Measurements from ENCODE around the gene KSR2. TPM values are rescaled to one million over a fixed set of nuclear protein-coding genes. Genes with fewer than 3 reads are reported as not detected.
A peak's percentile ranks its signal among the peaks of the same experiment; 100 is the strongest.
"Not testable (repeated sequence)": the region's sequence is repeated elsewhere in the genome, so short reads cannot be mapped to it uniquely, and the experiment has no call there.

The KSR2 gene
- total RNA-seq, 2 experiments from 2014 or later, result 0.12 to 0.45 TPM

- H3K4me1 Mint-ChIP-seq (ENCODE audit: low read depth), result peaks cover 2% of the 10 kb centered on the region
- H3K9me3 Mint-ChIP-seq, result no peaks in the 10 kb centered on the region
- no peak for DNase-seq
- ChIA-PET CTCF (interaction anchor here (1.2 kb wide), 1 partner anchor 8 kb away, joined by 10 read pairs; no protein-coding TSS in a partner anchor), POLR2A (no interaction called here)
- H3K27ac Mint-ChIP-seq, result no peak overlapping the region
- H3K36me3 Mint-ChIP-seq, result no peaks in the 10 kb centered on the region
- no peak overlapping the region for H3K4me3 Mint-ChIP-seq
- intact Hi-C loops (cut with micrococcal nuclease), result no loop called here
- peaks cover 11% of the 10 kb centered on the region for H3K27me3 Mint-ChIP-seq
Measured at GRCh38 chr12:117882603-117883184, 86.1 kb downstream of the KSR2 start.

- peaks cover 11% of the 10 kb centered on the region for H3K27me3 Mint-ChIP-seq
- no peak for DNase-seq
- no peak overlapping the region for H3K4me3 Mint-ChIP-seq
- no peaks in the 10 kb centered on the region for H3K36me3 Mint-ChIP-seq
- ChIA-PET POLR2A (no interaction called here), CTCF (no interaction called here)
- no peaks in the 10 kb centered on the region for H3K9me3 Mint-ChIP-seq
- intact Hi-C loops (cut with micrococcal nuclease), result no loop called here
- H3K4me1 Mint-ChIP-seq (ENCODE audit: low read depth), result peaks cover 1% of the 10 kb centered on the region
- H3K27ac Mint-ChIP-seq, result no peak overlapping the region
Measured at GRCh38 chr12:117882181-117882580, 86.6 kb downstream of the KSR2 start.

GRCh38 chr12:117881517-117881916 is 87.3 kb downstream of the KSR2 start:
- Mint-ChIP-seq H3K27ac (no peak overlapping the region), H3K27me3 (peaks cover 11% of the 10 kb centered on the region), H3K4me1 (ENCODE audit: low read depth) (no peaks in the 10 kb centered on the region), H3K9me3 (no peaks in the 10 kb centered on the region), H3K4me3 (no peak overlapping the region), H3K36me3 (no peaks in the 10 kb centered on the region)
- no peak for DNase-seq
- intact Hi-C loops (cut with micrococcal nuclease), result no loop called here
- ChIA-PET CTCF (no interaction called here), POLR2A (no interaction called here)

GRCh38 chr12:117878605-117879004 is 90.2 kb downstream of the KSR2 start:
- Mint-ChIP-seq H3K4me1 (ENCODE audit: low read depth) (peaks cover 14% of the 10 kb centered on the region), H3K36me3 (no peaks in the 10 kb centered on the region), H3K27me3 (peaks cover 20% of the 10 kb centered on the region), H3K4me3 (no peak overlapping the region), H3K27ac (no peak overlapping the region), H3K9me3 (no peaks in the 10 kb centered on the region)
- CTCF ChIA-PET, result interaction anchor here (2.5 kb wide), 1 partner anchor 21 kb away, joined by 16 read pairs; no protein-coding TSS in a partner anchor
- intact Hi-C loops (cut with micrococcal nuclease), result loop anchor here (5.0 to 10.0 kb wide), 2 partner anchors 89 to 286 kb away; partner anchors contain the start of gene KSR2
- DNase-seq, result no peak
- POLR2A ChIA-PET, result interaction anchor here (1.0 kb wide), 1 partner anchor 182 kb away, joined by 3 read pairs; the partner anchor contains the start of gene WSB2

- ChIA-PET CTCF (interaction anchor here (2.2 to 2.5 kb wide), 3 partner anchors 19 to 307 kb away, joined by 7 to 16 read pairs (median 8); no protein-coding TSS in a partner anchor), POLR2A (interaction anchor here (1.1 kb wide), 1 partner anchor 140 kb away, joined by 6 read pairs; the partner anchor contains the start of gene RFC5)
- H3K27ac Mint-ChIP-seq, result no peak overlapping the region
- no peaks in the 10 kb centered on the region for H3K36me3 Mint-ChIP-seq
- intact Hi-C loops (cut with micrococcal nuclease), result loop anchor here (5.0 to 10.0 kb wide), 2 partner anchors 91 to 288 kb away; partner anchors contain the start of gene KSR2
- H3K4me3 Mint-ChIP-seq, result no peak overlapping the region
- H3K9me3 Mint-ChIP-seq, result no peaks in the 10 kb centered on the region
- H3K4me1 Mint-ChIP-seq (ENCODE audit: low read depth), result peaks cover 14% of the 10 kb centered on the region
- DNase-seq, result no peak
- H3K27me3 Mint-ChIP-seq, result peaks cover 13% of the 10 kb centered on the region
Measured at GRCh38 chr12:117876436-117876816, 92.4 kb downstream of the KSR2 start.

GRCh38 chr12:117875744-117876435 is 92.9 kb downstream of the KSR2 start:
- ChIA-PET POLR2A (interaction anchor here (0.9 to 1.7 kb wide), 6 partner anchors 140 to 260 kb away, joined by 3 to 7 read pairs (median 5); partner anchors contain the start of genes PEBP1, RFC5 and WSB2), CTCF (interaction anchor here (0.6 to 2.6 kb wide), 27 partner anchors 8 to 1328 kb away, joined by 3 to 22 read pairs (median 8); partner anchors contain the start of genes PEBP1, RFC5, SUDS3 and WSB2)
- peaks cover 14% of the 10 kb centered on the region for H3K4me1 Mint-ChIP-seq (ENCODE audit: low read depth)
- no peak overlapping the region for H3K4me3 Mint-ChIP-seq
- H3K27me3 Mint-ChIP-seq, result peaks cover 13% of the 10 kb centered on the region
- no peak overlapping the region for H3K27ac Mint-ChIP-seq
- H3K9me3 Mint-ChIP-seq, result no peaks in the 10 kb centered on the region
- peak; percentile 66 for DNase-seq
- H3K36me3 Mint-ChIP-seq, result no peaks in the 10 kb centered on the region
- intact Hi-C loops (cut with micrococcal nuclease), result loop anchor here (1.0 to 10.0 kb wide), 6 partner anchors 91 to 501 kb away; partner anchors contain the start of genes KSR2 and SUDS3

- Mint-ChIP-seq H3K27ac (no peak overlapping the region), H3K36me3 (no peaks in the 10 kb centered on the region), H3K9me3 (no peaks in the 10 kb centered on the region), H3K4me1 (ENCODE audit: low read depth) (peaks cover 14% of the 10 kb centered on the region), H3K4me3 (no peak overlapping the region), H3K27me3 (peaks cover 13% of the 10 kb centered on the region)
- peak; percentile 85 for DNase-seq
- CTCF ChIA-PET, result interaction anchor here (0.6 to 2.6 kb wide), 36 partner anchors 8 to 1329 kb away, joined by 3 to 22 read pairs (median 6); partner anchors contain the start of genes PEBP1, RFC5, SUDS3 and TAOK3
- POLR2A ChIA-PET, result interaction anchor here (0.9 to 1.7 kb wide), 6 partner anchors 153 to 261 kb away, joined by 3 to 7 read pairs (median 5); partner anchors contain the start of genes PEBP1 and WSB2
- intact Hi-C loops (cut with micrococcal nuclease), result loop anchor here (1.0 to 10.0 kb wide), 6 partner anchors 92 to 502 kb away; partner anchors contain the start of genes KSR2 and SUDS3
Measured at GRCh38 chr12:117874842-117875434, 93.9 kb downstream of the KSR2 start.

GRCh38 chr12:117874198-117874597 is 94.6 kb downstream of the KSR2 start:
- intact Hi-C loops (cut with micrococcal nuclease), result loop anchor here (2.0 to 10.0 kb wide), 3 partner anchors 189 to 503 kb away; partner anchors contain the start of gene SUDS3
- CTCF ChIA-PET, result interaction anchor here (0.5 to 2.6 kb wide), 31 partner anchors 9 to 504 kb away, joined by 3 to 22 read pairs (median 7); partner anchors contain the start of genes PEBP1, RFC5, SUDS3 and TAOK3
- DNase-seq, H3K36me3 Mint-ChIP-seq, H3K27ac Mint-ChIP-seq, H3K9me3 Mint-ChIP-seq, H3K4me3 Mint-ChIP-seq: not testable (repeated sequence)
- POLR2A ChIA-PET, result interaction anchor here (1.2 to 1.7 kb wide), 5 partner anchors 154 to 261 kb away, joined by 3 to 7 read pairs (median 5); partner anchors contain the start of gene PEBP1
- Mint-ChIP-seq H3K4me1 (ENCODE audit: low read depth) (peaks cover 14% of the 10 kb centered on the region), H3K27me3 (peaks cover 13% of the 10 kb centered on the region)

- CTCF ChIA-PET, result interaction anchor here (0.7 to 3.9 kb wide), 2 partner anchors 16 to 377 kb away, joined by 3 to 21 read pairs; no protein-coding TSS in a partner anchor
- POLR2A ChIA-PET, result no interaction called here
- Mint-ChIP-seq H3K27me3 (peaks cover 10% of the 10 kb centered on the region), H3K9me3 (no peaks in the 10 kb centered on the region), H3K4me3 (no peak overlapping the region), H3K36me3 (no peaks in the 10 kb centered on the region), H3K4me1 (ENCODE audit: low read depth) (peaks cover 14% of the 10 kb centered on the region), H3K27ac (no peak overlapping the region)
- DNase-seq, result no peak
- intact Hi-C loops (cut with micrococcal nuclease), result loop anchor here (10.0 kb wide), 1 partner anchor 292 kb away; no protein-coding TSS in a partner anchor
Measured at GRCh38 chr12:117872546-117873169, 96.1 kb downstream of the KSR2 start.

- Mint-ChIP-seq H3K4me1 (ENCODE audit: low read depth) (peaks cover under 1% of the 10 kb centered on the region), H3K4me3 (no peak overlapping the region), H3K36me3 (no peaks in the 10 kb centered on the region), H3K27me3 (peaks cover 2% of the 10 kb centered on the region), H3K9me3 (no peaks in the 10 kb centered on the region), H3K27ac (no peak overlapping the region)
- no peak for DNase-seq
- CTCF ChIA-PET, result interaction anchor here (3.9 kb wide), 1 partner anchor 12 kb away, joined by 21 read pairs; no protein-coding TSS in a partner anchor
- intact Hi-C loops (cut with micrococcal nuclease), result no loop called here
- POLR2A ChIA-PET, result no interaction called here
Measured at GRCh38 chr12:117869551-117869950, 99.2 kb downstream of the KSR2 start.

- no peaks in the 10 kb centered on the region for H3K36me3 Mint-ChIP-seq
- peaks cover 12% of the 10 kb centered on the region for H3K27me3 Mint-ChIP-seq
- H3K9me3 Mint-ChIP-seq, result no peaks in the 10 kb centered on the region
- ChIA-PET CTCF (no interaction called here), POLR2A (no interaction called here)
- no peak overlapping the region for H3K4me3 Mint-ChIP-seq
- intact Hi-C loops (cut with micrococcal nuclease), result no loop called here
- no peaks in the 10 kb centered on the region for H3K4me1 Mint-ChIP-seq (ENCODE audit: low read depth)
- H3K27ac Mint-ChIP-seq, result no peak overlapping the region
- no peak for DNase-seq
Measured at GRCh38 chr12:117867348-117867747, 101.4 kb downstream of the KSR2 start.

All from activated CD4-positive, alpha-beta memory T cell treated with anti-CD3 and anti-CD28 coated beads for 36 hours (primary cell).